Fibroblast of villous mesenchyme (primary cell): Measurements from ENCODE around the gene ZNF500. TPM values are rescaled to one million over a fixed set of nuclear protein-coding genes. Genes with fewer than 3 reads are reported as not detected.

ENCODE experiments used
- DNase-seq: peaks from one replicate; pipeline ENCODE4 v3.0.0-alpha.2; 2010; ENCODE audit warnings: low read depth
- H3K4me3 ChIP-seq: 2 replicates; pipeline ENCODE4 v1.5.1; 2011; ENCODE audit warnings: low read depth, mild to moderate bottlenecking, low read length
- CTCF ChIP-seq: IDR thresholded peaks from 2 replicates; pipeline ENCODE4 v1.5.1; 2012; ENCODE audit warnings: low read depth, mild to moderate bottlenecking, low read length; ENCODE audit not compliant: insufficient read depth
- small RNA-seq: library from RNA; depleted of rRNA; stranded (forward); fragments of <200 nt; gene quantifications from one replicate; pipeline ENCODE3, GENCODE V24; 2012
- total RNA-seq: library from RNA; depleted of rRNA; stranded (reverse); fragments of >200 nt; gene quantifications from 2 replicates; pipeline ENCODE4 v1.2.3, GENCODE V29; 2012

The ZNF500 gene
- total RNA-seq, 1 donor, result 12.5 TPM

- no peak for TF ChIP-seq CTCF
Observed at GRCh38 chr16:4700997-4701743, 65.8 kb downstream of the ZNF500 start.

GRCh38 chr16:4700380-4700996 is 66.5 kb downstream of the ZNF500 start:
- no peak for TF ChIP-seq CTCF
- H3K4me3 ChIP-seq, result no peak overlapping the region
- DNase-seq, result no peak

More at GRCh38 chr16:4700997-4701743, 65.8 kb downstream of the ZNF500 start:
- H3K4me3 ChIP-seq, result no peak overlapping the region
- DNase-seq, result no peak

GRCh38 chr16:4699046-4699556 is 67.9 kb downstream of the ZNF500 start:
- no peak for TF ChIP-seq CTCF
- DNase-seq, result no peak
- no peak overlapping the region for H3K4me3 ChIP-seq

- H3K4me3 ChIP-seq, result no peak overlapping the region
- no peak for DNase-seq
- TF ChIP-seq CTCF, result no peak
Observed at GRCh38 chr16:4698321-4699045, 68.5 kb downstream of the ZNF500 start.

Small RNA genes within 50 kb of the gene (small RNA-seq; reads per million reads assigned to genes)
- gene RF00017, result not detected

Other genes starting within 250 kb of the ZNF500 start
- 10.6 and 16.8 TPM in 2 replicates for gene CDIP1, start 228.4 kb downstream of the ZNF500 start, total RNA-seq
- not detected in 2 replicates for gene C16orf96, start 210.8 kb downstream of the ZNF500 start, total RNA-seq
- gene UBALD1, start 152.3 kb downstream of the ZNF500 start, total RNA-seq, result 6.9 and 10.3 TPM in 2 replicates
- gene MGRN1, start 142.3 kb downstream of the ZNF500 start, total RNA-seq, result 43.2 and 44.5 TPM in 2 replicates
- gene NUDT16L1, start 73.6 kb downstream of the ZNF500 start, total RNA-seq, result 28.5 and 31.2 TPM in 2 replicates
- 25.4 and 33.2 TPM in 2 replicates for gene ANKS3, start 32.9 kb downstream of the ZNF500 start, total RNA-seq
- gene DNAAF8, start 32.6 kb downstream of the ZNF500 start, total RNA-seq, result 1.3 and 1.7 TPM in 2 replicates
- gene SEPTIN12, start 21.2 kb upstream of the ZNF500 start, total RNA-seq, result not detected in 2 replicates
- gene SMIM22, start 28.2 kb upstream of the ZNF500 start, total RNA-seq, result not detected in 2 replicates
- gene ROGDI, start 35.5 kb upstream of the ZNF500 start, total RNA-seq, result 20.7 and 24.5 TPM in 2 replicates
- 45.7 and 60.9 TPM in 2 replicates for gene GLYR1, start 80.1 kb upstream of the ZNF500 start, total RNA-seq
- 28.1 and 32.2 TPM in 2 replicates for gene UBN1, start 80.3 kb upstream of the ZNF500 start, total RNA-seq
- 0.32 and 0.86 TPM in 2 replicates for gene PPL, start 170.0 kb upstream of the ZNF500 start, total RNA-seq
- gene SEC14L5, start 191.2 kb upstream of the ZNF500 start, total RNA-seq, result under 0.01 TPM in 1 of 2 replicates, not detected in the other